LHCN-M2 (cell line): Measurements from ENCODE around the gene RAB5B. TPM values are rescaled to one million over a fixed set of nuclear protein-coding genes. Genes with fewer than 3 reads are reported as not detected.
"Not testable (repeated sequence)": the region's sequence is repeated elsewhere in the genome, so short reads cannot be mapped to it uniquely, and the experiment has no call there.

Source experiments
- DNase-seq: peaks from one replicate; pipeline ENCODE4 v3.0.0-alpha.2; 2012; ENCODE audit warnings: low read depth
- total RNA-seq: library from RNA; depleted of rRNA; stranded (reverse); fragments of >200 nt; gene quantifications from 2 replicates; pipeline ENCODE4 v1.2.3, GENCODE V29; 2014

RAB5B gene
- total RNA-seq, 1 experiment from 2014 or later: 60.3 TPM

- peak; percentile 78 for DNase-seq
Measured at GRCh38 chr12:55940065-55940732, 33.7 kb upstream of the RAB5B start.

- no peak for DNase-seq
Measured at GRCh38 chr12:55942055-55942454, 31.8 kb upstream of the RAB5B start.

- no peak for DNase-seq
Measured at GRCh38 chr12:55942577-55943136, 31.2 kb upstream of the RAB5B start.

GRCh38 chr12:55946553-55946952, 27.3 kb upstream of the RAB5B start:
- DNase-seq: no peak

- no peak for DNase-seq
Measured at GRCh38 chr12:55955344-55955743, 18.5 kb upstream of the RAB5B start.

GRCh38 chr12:55955800-55956508, 17.9 kb upstream of the RAB5B start:
- peak; percentile 52 for DNase-seq

- DNase-seq: no peak
Measured at GRCh38 chr12:55957106-55957859, 16.6 kb upstream of the RAB5B start.

GRCh38 chr12:55963760-55964159, 10.1 kb upstream of the RAB5B start:
- no peak for DNase-seq

GRCh38 chr12:55965240-55965639, 8.6 kb upstream of the RAB5B start:
- DNase-seq: no peak

- DNase-seq: no peak
Measured at GRCh38 chr12:55965941-55966407, 7.9 kb upstream of the RAB5B start, which contains the start of gene PMEL. Gene PMEL (minus strand): TSS chr12:55966042. CDS start chr12:55966011, 31 bp downstream.

- peak; percentile 69 for DNase-seq
Measured at GRCh38 chr12:55966408-55967281, 7.2 kb upstream of the RAB5B start, which contains the start of gene CDK2. Gene CDK2 (plus strand): TSS chr12:55966830. CDS start chr12:55967009, 179 bp downstream.

- no peak for DNase-seq
Measured at GRCh38 chr12:55969356-55969755, 4.5 kb upstream of the RAB5B start.

GRCh38 chr12:55970775-55971174, 3.1 kb upstream of the RAB5B start:
- peak; percentile 33 for DNase-seq

- peak; percentile 78 for DNase-seq
Measured at GRCh38 chr12:55972042-55972441, 1.8 kb upstream of the RAB5B start.

- DNase-seq: no peak
Measured at GRCh38 chr12:55972456-55972855, 1.4 kb upstream of the RAB5B start.

- no peak for DNase-seq
Measured at GRCh38 chr12:55972911-55973598, 823 bp upstream of the RAB5B start.

GRCh38 chr12:55974308-55974730, 441 bp downstream of the RAB5B start:
- peak; percentile 19 for DNase-seq

GRCh38 chr12:55978393-55978792, 4.5 kb downstream of the RAB5B start:
- DNase-seq: no peak

- DNase-seq: no peak
Measured at GRCh38 chr12:55979069-55979468, 5.2 kb downstream of the RAB5B start.

- not testable (repeated sequence) for DNase-seq
Measured at GRCh38 chr12:55981882-55982281, 8.0 kb downstream of the RAB5B start.
